GM21737 (cell line): ENCODE results near the gene C12orf57.

ENCODE experiments used
- ATAC-seq: cut with Tn5 transposase; IDR thresholded peaks from one replicate; pipeline ENCODE4 v1.9.1; 2021; ENCODE audit warnings: mild to moderate bottlenecking, moderate library complexity; ENCODE audit not compliant: unreplicated experiment

C12orf57 gene

DNA sequence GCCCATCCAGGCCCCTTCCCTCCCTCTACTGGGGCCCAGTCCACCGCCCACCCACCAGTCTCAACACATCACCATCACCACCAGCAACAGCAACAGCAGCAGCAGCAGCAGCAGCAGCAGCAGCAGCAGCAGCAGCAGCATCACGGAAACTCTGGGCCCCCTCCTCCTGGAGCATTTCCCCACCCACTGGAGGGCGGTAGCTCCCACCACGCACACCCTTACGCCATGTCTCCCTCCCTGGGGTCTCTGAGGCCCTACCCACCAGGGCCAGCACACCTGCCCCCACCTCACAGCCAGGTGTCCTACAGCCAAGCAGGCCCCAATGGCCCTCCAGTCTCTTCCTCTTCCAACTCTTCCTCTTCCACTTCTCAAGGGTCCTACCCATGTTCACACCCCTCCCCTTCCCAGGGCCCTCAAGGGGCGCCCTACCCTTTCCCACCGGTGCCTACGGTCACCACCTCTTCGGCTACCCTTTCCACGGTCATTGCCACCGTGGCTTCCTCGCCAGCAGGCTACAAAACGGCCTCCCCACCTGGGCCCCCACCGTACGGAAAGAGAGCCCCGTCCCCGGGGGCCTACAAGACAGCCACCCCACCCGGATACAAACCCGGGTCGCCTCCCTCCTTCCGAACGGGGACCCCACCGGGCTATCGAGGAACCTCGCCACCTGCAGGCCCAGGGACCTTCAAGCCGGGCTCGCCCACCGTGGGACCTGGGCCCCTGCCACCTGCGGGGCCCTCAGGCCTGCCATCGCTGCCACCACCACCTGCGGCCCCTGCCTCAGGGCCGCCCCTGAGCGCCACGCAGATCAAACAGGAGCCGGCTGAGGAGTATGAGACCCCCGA is 7.0 kb upstream of the C12orf57 start:
- ATAC-seq = peak; percentile 5

DNA sequence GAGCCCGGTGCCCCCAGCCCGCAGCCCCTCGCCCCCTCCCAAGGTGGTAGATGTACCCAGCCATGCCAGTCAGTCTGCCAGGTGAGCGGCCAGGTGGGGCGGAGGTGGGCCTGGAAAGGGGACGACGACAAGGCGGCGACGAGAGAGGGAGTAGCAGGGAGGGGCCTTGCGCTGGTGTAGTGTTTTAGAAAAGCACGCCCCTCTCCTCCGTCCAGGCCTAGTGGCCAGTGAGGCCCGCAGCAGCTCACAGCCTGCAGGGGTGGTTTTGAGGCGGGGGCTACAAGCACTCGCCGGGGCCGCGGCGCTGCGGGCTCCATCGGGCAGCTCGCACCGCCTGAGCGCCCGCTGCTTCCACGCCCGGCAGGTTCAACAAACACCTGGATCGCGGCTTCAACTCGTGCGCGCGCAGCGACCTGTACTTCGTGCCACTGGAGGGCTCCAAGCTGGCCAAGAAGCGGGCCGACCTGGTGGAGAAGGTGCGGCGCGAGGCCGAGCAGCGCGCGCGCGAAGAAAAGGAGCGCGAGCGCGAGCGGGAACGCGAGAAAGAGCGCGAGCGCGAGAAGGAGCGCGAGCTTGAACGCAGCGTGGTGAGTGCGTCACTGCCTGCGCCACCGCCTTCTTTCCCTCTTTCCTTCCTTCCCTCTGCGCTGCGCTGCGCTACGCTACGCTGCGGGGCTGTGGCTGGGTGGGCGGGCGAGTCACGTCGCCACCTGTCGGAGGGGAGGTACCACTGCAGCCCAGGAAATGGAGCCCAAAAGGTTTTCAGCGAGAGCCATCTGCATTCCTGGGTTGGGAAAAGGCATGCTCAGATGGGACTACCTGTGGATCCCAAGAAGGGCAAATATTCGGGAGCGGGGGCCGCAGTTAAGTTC is 6.1 kb upstream of the C12orf57 start:
- ATAC-seq = peak; percentile 76

DNA sequence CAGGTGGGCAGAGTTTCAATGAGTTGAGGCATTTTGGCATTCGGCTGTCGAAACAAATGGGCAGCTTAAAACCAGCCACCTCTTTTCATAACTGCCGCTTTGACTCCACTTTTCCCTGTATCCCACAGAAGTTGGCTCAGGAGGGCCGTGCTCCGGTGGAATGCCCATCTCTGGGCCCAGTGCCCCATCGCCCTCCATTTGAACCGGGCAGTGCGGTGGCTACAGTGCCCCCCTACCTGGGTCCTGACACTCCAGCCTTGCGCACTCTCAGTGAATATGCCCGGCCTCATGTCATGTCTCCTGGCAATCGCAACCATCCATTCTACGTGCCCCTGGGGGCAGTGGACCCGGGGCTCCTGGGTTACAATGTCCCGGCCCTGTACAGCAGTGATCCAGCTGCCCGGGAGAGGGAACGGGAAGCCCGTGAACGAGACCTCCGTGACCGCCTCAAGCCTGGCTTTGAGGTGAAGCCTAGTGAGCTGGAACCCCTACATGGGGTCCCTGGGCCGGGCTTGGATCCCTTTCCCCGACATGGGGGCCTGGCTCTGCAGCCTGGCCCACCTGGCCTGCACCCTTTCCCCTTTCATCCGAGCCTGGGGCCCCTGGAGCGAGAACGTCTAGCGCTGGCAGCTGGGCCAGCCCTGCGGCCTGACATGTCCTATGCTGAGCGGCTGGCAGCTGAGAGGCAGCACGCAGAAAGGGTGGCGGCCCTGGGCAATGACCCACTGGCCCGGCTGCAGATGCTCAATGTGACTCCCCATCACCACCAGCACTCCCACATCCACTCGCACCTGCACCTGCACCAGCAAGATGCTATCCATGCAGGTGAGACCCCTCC is 5.2 kb upstream of the C12orf57 start:
- ATAC-seq = no peak

DNA sequence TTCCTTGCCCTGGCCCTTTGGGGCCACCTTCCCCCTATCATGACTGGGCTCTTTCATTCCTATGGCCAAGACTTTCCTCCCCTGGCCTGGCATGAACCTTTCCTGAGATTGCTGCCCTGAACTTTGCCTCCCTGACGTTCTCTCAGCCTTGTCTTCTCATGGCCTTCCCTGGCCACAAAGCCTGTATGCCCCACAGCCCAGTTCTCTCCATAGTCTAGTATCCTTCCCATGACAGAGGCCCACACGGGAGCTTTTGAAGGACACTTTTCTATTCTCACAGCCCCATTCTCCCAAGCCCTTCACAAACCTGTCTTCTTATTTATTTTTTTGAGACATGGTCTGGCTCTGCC is 4.7 kb upstream of the C12orf57 start:
- no peak for ATAC-seq

DNA sequence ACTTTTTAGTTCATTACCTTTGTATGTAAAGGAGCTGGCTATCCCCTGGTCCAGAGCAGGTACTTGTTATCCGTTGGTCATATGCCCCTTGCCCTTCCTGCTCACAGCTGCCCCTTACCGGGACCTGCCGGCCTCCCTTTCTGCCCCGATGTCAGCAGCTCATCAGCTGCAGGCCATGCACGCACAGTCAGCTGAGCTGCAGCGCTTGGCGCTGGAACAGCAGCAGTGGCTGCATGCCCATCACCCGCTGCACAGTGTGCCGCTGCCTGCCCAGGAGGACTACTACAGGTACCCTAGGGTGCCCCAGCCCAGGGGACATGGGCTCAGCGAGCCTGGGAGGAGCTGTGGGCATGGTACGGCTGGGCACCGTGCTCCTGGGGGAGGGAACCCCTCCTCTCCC is 2.6 kb upstream of the C12orf57 start:
- ATAC-seq = no peak

DNA sequence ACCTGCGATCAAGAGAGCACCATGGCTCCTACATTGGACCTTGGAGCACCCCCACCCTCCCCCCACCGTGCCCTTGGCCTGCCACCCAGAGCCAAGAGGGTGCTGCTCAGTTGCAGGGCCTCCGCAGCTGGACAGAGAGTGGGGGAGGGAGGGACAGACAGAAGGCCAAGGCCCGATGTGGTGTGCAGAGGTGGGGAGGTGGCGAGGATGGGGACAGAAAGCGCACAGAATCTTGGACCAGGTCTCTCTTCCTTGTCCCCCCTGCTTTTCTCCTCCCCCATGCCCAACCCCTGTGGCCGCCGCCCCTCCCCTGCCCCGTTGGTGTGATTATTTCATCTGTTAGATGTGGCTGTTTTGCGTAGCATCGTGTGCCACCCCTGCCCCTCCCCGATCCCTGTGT is 2.0 kb upstream of the C12orf57 start:
- ATAC-seq = no peak

DNA sequence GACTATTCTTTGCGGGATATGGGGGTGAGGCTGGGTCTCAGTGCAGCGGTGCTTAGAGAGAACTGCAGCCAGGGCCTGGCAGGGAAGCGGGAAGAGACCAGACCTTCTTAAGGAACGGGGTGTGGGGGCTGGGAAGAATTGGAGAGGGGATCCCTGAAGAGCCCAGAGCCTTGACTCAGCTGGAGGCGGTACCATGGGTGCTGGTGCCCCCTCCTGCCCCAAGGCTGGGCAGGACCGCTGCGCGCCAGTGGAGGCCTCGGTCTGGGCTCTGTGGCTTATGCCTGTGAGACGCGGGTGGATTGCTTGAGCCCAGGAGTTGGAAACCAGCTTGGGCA is 1.5 kb upstream of the C12orf57 start:
- ATAC-seq = no peak

DNA sequence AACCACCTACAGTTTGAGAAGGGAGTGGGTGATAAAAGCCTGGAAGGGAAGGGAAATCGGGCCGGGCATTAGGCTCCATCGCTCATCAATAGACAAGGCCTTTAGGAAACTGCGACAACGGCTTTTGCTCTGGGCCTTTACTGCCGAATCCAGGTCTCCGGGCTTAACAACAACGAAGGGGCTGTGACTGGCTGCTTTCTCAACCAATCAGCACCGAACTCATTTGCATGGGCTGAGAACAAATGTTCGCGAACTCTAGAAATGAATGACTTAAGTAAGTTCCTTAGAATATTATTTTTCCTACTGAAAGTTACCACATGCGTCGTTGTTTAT is 467 bp upstream of the C12orf57 start:
- ATAC-seq = peak; percentile 30

DNA sequence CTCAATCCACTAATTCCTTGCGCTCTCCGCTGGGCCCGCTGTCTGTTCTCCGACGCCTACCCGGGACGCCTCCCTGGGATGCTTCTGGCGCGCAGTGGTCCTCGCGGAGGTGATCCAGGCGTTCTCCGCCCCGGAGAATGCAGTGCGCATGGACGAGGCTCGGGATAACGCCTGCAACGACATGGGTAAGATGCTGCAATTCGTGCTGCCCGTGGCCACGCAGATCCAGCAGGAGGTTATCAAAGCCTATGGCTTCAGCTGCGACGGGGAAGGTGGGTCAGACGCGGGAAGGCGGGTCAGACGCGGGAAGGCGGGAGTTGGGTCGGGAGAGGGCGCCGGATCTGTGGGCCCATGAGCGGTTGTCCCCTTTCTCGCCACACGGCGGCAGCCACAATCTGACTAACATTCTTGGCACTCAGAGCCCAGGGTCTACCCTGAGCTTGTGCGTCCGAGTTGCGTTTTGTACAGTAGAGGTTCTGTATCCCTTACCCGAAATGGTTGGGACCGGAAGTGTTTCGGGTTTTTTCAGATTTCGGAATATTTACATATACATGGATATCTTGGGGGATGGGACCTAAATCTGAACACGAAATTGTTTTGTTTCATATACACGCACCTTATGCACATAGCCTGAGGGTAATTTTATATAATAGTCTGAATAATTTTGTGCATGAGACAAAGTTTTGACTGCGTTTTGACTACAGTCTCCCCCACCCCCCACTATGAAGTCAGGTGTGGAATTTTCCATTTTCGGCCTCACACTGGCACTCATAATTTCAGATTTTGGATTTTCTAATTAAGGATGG is 762 bp downstream of the C12orf57 start:
- ATAC-seq = peak; percentile 33

DNA sequence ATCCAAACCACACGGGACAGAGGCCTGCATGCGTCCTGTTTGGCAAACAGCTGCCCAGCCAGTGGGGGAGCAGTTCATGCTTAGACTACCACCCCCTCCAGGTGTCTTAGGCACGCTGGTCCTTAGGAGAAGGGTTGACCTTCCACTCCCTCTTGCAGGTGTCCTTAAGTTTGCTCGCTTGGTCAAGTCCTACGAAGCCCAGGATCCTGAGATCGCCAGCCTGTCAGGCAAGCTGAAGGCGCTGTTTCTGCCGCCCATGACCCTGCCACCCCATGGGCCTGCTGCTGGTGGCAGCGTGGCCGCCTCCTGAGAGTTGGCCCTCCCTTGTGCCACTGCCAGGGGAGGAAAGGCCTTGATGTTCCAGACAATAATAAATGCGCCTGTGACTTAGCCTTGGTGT is 1.8 kb downstream of the C12orf57 start:
- ATAC-seq = no peak

DNA sequence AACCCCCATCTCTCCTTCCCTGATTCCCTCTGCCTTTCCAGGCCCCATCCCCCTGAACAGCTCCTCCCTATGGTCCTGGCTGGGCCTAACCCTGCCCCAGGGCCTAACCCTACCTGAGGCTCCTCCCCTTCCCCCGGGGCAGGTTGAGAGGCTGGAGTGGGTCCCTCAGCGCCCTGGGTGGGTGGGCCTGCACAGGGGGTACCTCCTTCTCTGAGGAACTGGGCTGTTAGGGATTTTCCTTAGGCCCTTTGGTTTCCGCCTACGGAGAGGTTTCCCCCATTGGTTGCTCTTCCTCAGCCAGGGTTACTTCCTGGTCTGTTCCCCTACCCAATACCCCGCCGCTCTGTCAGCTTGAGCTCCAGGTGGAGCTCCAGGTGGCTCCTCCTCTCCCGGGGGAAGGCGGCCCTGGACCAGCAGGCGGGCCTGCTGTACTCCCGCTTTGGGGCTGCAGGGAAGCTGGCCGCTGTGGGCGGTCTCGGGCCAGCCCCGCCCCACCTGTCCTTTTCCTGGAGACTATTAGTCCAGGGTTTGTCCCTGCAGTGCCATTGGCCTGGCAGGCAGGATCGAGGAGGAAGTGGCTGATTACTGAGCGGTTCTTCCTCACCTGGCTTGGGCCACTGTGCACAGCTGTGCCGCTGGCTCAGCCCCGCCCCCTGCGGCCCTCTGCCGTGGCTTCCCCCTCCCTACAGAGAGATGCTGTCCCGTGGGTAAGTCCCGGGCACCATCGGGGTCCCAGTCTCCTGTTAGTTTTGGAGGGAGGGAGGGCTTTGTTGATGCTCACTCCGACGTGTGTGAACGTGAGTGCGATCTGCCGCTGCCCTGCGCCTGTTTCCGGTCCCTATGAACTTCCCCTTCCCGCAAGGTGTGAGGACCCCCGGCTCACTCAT is 2.5 kb downstream of the C12orf57 start:
- peak; percentile 25 for ATAC-seq

DNA sequence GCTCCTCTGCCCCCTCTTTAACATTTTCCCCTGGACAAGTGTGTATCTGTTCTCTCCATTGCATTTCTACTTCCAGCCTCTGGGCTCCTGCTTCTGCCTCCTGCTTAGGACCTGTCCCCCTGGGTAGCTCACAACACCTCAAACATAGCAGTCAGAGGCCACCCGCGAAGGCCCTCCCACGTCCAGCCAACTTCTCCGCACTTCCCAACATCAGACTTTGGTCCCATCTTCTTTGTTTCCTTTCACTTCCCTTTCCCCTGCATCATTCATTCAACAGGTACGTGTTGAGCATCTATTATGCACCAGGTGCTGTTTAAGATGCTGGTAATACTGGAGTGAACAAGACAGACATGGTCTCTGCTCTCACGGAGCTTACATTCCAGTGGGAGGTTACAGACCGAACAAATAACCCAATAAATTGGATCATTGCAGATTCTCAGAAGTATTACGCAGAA is 3.1 kb downstream of the C12orf57 start:
- ATAC-seq = no peak

DNA sequence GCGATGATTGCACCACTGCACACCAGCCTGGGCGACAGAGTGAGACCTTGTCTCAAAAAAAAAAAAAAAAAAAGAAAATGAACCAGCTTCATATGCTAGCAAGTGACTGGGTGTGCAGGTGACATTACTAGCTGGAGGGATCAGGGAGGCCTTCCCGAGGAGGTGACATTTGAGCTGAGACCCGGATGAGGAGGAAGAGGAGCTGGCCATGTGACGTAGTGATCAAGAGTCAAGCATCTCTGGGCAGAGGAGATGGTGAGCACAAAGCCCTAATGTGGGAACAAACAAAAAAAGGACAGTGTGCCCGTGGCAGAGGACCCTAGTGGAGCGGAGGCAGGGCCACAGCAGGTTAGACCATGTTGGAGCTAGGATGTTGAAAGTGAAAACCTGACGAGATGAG is 3.8 kb downstream of the C12orf57 start:
- no peak for ATAC-seq

DNA sequence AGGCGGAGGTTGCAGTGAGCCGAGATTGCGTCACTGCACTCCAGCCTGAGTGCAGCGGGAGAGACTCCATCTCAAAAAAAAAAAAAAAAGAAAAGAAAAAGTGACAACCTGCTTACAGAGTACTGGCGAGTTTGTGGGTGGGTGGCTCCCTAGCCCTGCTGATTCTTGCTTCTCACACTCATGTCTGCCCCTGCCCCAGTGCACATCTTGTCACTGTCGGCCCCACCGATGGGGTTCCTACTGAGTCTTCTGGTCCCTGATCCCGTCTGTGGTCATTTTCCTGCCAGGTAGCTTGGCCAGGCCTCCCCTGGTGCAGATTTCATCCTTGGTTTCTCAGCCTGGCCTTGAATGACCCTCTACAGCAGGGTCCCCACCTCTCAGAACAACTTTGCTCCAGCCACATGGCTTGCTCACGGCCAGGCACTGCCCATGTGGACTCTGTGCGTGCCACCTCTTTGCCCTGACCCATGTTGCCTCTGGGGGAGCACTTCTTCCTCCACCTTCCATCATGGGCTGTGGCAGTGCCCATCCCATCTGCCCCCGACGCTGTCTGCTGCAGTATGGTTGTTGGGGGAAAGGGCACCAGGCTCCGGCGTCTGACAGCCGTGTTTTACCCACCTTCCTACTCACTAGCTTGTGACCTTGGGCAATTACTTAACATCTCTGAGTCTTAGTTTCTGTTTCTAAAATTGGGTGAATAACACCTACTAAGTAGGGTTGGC is 5.2 kb downstream of the C12orf57 start:
- no peak for ATAC-seq

DNA sequence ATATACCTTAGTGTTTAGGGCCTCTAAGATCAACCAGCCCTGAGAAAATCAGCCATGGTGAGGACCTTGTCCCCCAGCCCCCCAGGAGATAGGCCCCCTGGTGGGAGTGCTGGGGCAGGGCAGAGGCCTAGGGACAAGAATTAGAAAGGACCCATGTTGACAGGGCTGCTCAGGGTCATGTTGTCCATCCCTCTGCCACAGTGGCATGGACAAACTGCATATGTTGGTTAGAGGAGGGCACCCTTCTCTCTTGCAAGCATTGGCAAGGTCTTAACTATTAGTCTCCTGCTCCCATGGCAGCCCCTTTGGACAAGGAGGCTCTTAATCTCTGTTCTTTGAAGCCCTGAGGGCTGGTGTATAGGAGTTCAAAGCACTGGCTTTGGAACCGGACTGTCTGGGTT is 6.6 kb downstream of the C12orf57 start:
- no peak for ATAC-seq

DNA sequence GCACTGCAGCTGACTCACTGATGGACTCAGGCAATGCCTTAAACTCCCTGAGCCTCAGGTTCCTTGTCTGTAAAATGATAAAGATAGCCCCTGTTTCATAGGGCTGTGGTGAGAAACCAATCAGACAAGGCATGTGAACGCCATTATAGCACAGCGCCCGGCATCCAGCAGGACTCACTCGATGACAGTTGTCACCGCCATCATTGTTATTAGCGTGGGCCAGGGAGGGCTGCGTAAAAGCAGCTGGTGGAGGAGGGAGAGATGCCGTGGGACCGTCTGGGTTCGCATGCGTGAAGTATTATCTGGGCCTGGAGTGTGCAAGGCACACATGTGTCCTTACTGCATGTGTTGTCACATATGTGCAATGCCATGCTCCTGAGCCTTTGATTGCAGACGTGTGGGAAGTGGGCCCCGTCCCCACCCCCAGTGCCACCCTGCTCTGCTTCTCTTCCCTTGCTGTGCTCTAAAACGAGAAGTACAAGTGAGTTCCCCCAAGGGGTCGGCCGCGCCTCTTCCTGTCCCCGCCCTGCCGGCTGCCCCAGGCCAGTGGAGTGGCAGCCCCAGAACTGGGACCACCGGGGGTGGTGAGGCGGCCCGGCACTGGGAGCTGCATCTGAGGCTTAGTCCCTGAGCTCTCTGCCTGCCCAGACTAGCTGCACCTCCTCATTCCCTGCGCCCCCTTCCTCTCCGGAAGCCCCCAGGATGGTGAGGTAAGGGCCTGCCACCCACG is 7.2 kb downstream of the C12orf57 start, which contains the start of gene PTPN6:
Gene PTPN6, plus strand, starts transcription at position 546 of the 730 bp plus-strand sequence. Its CDS starts 157 bp downstream, at position 703.
- no peak for ATAC-seq

DNA sequence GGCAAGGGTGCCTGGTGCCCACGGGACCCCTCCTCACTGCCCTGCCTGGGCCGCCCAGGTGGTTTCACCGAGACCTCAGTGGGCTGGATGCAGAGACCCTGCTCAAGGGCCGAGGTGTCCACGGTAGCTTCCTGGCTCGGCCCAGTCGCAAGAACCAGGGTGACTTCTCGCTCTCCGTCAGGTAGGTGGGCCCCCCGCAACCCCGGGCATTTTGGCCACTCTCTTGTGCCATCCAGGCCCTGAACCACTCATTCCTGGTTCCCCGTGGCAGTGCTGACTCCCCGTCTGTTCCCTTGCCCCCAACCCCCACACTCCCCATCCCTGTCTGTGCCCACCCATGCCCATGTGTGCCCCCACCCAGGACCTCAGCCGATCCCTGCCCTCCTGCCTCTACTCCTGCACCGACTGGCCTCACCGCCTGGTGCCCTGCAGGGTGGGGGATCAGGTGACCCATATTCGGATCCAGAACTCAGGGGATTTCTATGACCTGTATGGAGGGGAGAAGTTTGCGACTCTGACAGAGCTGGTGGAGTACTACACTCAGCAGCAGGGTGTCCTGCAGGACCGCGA is 7.8 kb downstream of the C12orf57 start:
- ATAC-seq = no peak
